Ovary (tissue), 3 donors: ENCODE results near the gene NIPA2.

Source experiments
- EP300 ChIP-seq: sonication (generic); formaldehyde crosslinking; IDR thresholded peaks from one replicate; pipeline ENCODE4 v1.6.1; 2017; ENCODE audit warnings: antibody characterized with exemption
- TF ChIP-seq, protein P1 (sequence below), 3 donors: fragments of 450-650 bp in 2 of 3; fragments of 200-600 bp in 1 of 3; IDR thresholded peaks; one replicate each; pipeline versions ENCODE4 v1.5.1 to v1.8.0; 2016 to 2022; ENCODE audit warnings: antibody characterized with exemption in 3 of 3, mild to moderate bottlenecking in 1 of 3
- donor health status: DM: no; HTN: no; CAD: no.

DNA sequence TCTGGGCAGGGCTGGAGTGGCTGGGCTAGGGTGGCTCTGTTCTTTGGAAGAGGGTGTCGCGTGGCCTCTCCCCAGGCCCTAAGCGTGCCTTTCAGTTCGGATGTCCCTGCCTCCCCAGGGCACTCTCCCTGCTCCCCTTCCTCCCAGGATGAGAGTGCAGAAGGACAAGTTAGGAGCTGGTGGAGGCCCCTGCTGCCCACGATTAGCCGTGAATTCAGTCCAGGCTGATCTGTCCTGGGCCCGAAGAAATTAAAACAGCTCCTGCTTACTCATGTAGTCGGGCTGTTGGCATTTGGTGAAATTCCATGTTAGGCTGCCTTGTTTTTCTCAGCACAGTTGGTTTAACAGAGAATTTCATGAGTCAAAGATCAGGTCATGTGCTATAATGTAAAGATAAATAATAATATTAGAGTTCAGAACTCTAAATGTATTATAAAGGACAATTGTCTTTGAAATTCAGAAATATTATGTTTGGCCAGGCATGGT is 27.6 kb upstream of the NIPA2 start:
- TF ChIP-seq, protein P1, sequence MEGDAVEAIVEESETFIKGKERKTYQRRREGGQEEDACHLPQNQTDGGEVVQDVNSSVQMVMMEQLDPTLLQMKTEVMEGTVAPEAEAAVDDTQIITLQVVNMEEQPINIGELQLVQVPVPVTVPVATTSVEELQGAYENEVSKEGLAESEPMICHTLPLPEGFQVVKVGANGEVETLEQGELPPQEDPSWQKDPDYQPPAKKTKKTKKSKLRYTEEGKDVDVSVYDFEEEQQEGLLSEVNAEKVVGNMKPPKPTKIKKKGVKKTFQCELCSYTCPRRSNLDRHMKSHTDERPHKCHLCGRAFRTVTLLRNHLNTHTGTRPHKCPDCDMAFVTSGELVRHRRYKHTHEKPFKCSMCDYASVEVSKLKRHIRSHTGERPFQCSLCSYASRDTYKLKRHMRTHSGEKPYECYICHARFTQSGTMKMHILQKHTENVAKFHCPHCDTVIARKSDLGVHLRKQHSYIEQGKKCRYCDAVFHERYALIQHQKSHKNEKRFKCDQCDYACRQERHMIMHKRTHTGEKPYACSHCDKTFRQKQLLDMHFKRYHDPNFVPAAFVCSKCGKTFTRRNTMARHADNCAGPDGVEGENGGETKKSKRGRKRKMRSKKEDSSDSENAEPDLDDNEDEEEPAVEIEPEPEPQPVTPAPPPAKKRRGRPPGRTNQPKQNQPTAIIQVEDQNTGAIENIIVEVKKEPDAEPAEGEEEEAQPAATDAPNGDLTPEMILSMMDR (IDR thresholded peaks at IDR 0.05) = no peak
- TF ChIP-seq EP300 = no peak
